Natural killer cell (primary cell): ENCODE results near the gene GULP1. TPM values are rescaled to one million over a fixed set of nuclear protein-coding genes. Genes with fewer than 3 reads are reported as not detected.

Experiments
- ATAC-seq, 3 donors: fragments of 150-1000 bp in 2 of 3; fragments of 200-7000 bp in 1 of 3; cut with Tn5 transposase; 1 replicate in 1 of 3; 2 replicates in 2 of 3; pipeline ENCODE4 v1.10.0; 2021; ENCODE audit warnings: mild to moderate bottlenecking in 2 of 3, moderate library complexity in 2 of 3
- DNase-seq, 2 donors: peaks; one replicate each; pipeline versions ENCODE4 v3.0.0 to v3.0.0-alpha.2; 2013 to 2021; ENCODE audit warnings: mixed read lengths in 1 of 2
- H3K27ac ChIP-seq: one replicate; pipeline ENCODE4 v1.5.1; 2013; ENCODE audit warnings: mild to moderate bottlenecking, low read length
- H3K27me3 ChIP-seq: one replicate; pipeline ENCODE4 v1.6.1; 2013; ENCODE audit warnings: low read length; ENCODE audit not compliant: control insufficient read depth, insufficient read depth
- H3K36me3 ChIP-seq: one replicate; pipeline ENCODE4 v1.6.1; 2013; ENCODE audit warnings: low read length; ENCODE audit not compliant: control insufficient read depth, insufficient read depth
- H3K4me1 ChIP-seq: one replicate; pipeline ENCODE4 v1.6.1; 2013; ENCODE audit warnings: low read length; ENCODE audit not compliant: control insufficient read depth, insufficient read depth
- H3K4me3 ChIP-seq: one replicate; pipeline ENCODE4 v1.5.1; 2013; ENCODE audit warnings: low read length
- H3K9me3 ChIP-seq: one replicate; pipeline ENCODE4 v1.6.1; 2013; ENCODE audit warnings: low read length; ENCODE audit not compliant: control insufficient read depth, insufficient read depth
- H3K27ac Mint-ChIP-seq, 2 donors: one replicate each; pipeline ENCODE4 v1.8.0; 2022; ENCODE audit warnings: mild to moderate bottlenecking in 2 of 2, mixed read lengths in 2 of 2, moderate library complexity in 1 of 2
- H3K27me3 Mint-ChIP-seq, 2 donors: one replicate each; pipeline ENCODE4 v1.8.0; 2022; ENCODE audit warnings: low read depth in 2 of 2, mixed read lengths in 2 of 2
- H3K36me3 Mint-ChIP-seq: one replicate; pipeline ENCODE4 v1.8.0; 2022; ENCODE audit warnings: mixed read lengths
- H3K4me1 Mint-ChIP-seq, 2 donors: one replicate each; pipeline ENCODE4 v1.8.0; 2022; ENCODE audit warnings: mixed read lengths in 2 of 2
- H3K4me3 Mint-ChIP-seq: one replicate; pipeline ENCODE4 v1.8.0; 2022; ENCODE audit warnings: mild to moderate bottlenecking, moderate library complexity, mixed read lengths
- H3K9me3 Mint-ChIP-seq, 2 donors: one replicate each; pipeline ENCODE4 v1.8.0; 2022; ENCODE audit warnings: mixed read lengths in 2 of 2
- WGBS: methylation state at CpG from one replicate; pipeline ENCODE4 v1.1.7; 2013; ENCODE audit warnings: missing lambda C conversion rate; ENCODE audit not compliant: insufficient coverage; 5-methylcytosine and 5-hydroxymethylcytosine counted together
- intact Hi-C: fragments of 100-400 bp; cut with micrococcal nuclease; formaldehyde crosslinking; loops from one replicate; pipeline ENCODE4 v1.14.2; 2022
- total RNA-seq, 4 donors: library from RNA; stranded (reverse); fragments of 120-200 nt in 1 of 4; gene quantifications; one replicate each; pipeline versions ENCODE4 v1.2.3 to v1.2.4, GENCODE V29; 2013 to 2022
- TF ChIP-seq, protein P1 (sequence below): fragments of 200-600 bp; IDR thresholded peaks from one replicate; pipeline ENCODE4 v1.8.0; 2022; ENCODE audit warnings: antibody characterized with exemption

GULP1 gene
- total RNA-seq, 3 donors from 2014 or later (not counting 1 experiment from before 2014, with no cell fraction given), result not detected

DNA sequence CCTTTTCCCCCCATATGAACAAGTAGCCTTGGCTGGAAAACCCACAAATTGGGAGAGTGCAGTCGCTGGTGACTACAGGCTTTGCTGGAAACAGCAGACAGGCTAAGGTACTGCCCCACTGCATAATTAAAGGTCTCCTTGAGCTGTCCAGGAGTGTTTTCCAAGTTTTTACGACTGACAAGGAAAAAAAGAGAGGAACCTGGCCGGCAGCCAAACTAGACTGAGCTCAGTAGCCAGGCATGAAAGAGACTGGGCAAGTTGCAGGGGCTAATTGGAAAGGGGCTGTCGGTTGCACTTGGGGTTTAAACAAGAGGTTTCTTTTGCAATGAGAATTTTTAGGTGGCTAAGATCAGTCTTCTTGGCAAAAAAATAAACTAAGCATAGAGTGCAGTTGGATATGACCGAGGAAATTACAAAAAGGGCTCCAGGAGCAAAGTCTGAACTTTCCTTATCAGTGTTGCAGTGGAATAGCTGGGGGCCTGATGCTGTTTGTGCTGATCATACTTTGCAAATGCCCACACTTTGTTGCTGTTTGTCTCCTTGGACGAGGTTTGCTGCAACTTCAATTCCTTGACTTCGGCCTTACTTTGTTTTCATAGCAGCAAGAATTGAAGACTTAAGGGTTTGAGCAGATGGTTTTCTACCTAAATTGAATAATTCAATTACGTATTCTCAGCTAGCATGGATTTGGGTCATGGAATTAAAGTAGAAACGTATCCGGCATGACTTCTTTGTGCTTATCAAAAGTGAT is 2.1 kb downstream of the GULP1 start:
- ATAC-seq (no peak), DNase-seq (no peak)
- H3K4me1 ChIP-seq, result no peaks in the 10 kb centered on the region
- H3K27ac ChIP-seq, result no peak overlapping the region
- H3K27me3 ChIP-seq, result peaks cover 4% of the 10 kb centered on the region
- H3K27ac Mint-ChIP-seq, result no peak overlapping the region
- intact Hi-C loops, result no loop called here
- WGBS, result 80% methylated on average over 10 of the region's 10 CpGs
- no peak overlapping the region for H3K4me3 ChIP-seq
- H3K4me1 Mint-ChIP-seq, result no peaks in the 10 kb centered on the region
- H3K36me3 Mint-ChIP-seq, result peaks cover 9% of the 10 kb centered on the region
- peaks cover 2 to 3% of the 10 kb centered on the region in 2 donors for H3K9me3 Mint-ChIP-seq
- H3K9me3 ChIP-seq, result peaks cover 9% of the 10 kb centered on the region
- no peaks in the 10 kb centered on the region for H3K36me3 ChIP-seq
- TF ChIP-seq, protein P1, sequence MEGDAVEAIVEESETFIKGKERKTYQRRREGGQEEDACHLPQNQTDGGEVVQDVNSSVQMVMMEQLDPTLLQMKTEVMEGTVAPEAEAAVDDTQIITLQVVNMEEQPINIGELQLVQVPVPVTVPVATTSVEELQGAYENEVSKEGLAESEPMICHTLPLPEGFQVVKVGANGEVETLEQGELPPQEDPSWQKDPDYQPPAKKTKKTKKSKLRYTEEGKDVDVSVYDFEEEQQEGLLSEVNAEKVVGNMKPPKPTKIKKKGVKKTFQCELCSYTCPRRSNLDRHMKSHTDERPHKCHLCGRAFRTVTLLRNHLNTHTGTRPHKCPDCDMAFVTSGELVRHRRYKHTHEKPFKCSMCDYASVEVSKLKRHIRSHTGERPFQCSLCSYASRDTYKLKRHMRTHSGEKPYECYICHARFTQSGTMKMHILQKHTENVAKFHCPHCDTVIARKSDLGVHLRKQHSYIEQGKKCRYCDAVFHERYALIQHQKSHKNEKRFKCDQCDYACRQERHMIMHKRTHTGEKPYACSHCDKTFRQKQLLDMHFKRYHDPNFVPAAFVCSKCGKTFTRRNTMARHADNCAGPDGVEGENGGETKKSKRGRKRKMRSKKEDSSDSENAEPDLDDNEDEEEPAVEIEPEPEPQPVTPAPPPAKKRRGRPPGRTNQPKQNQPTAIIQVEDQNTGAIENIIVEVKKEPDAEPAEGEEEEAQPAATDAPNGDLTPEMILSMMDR, result no peak
- H3K27me3 Mint-ChIP-seq, result peaks cover 13 to 20% of the 10 kb centered on the region in 2 donors
- H3K4me3 Mint-ChIP-seq, result no peak overlapping the region

DNA sequence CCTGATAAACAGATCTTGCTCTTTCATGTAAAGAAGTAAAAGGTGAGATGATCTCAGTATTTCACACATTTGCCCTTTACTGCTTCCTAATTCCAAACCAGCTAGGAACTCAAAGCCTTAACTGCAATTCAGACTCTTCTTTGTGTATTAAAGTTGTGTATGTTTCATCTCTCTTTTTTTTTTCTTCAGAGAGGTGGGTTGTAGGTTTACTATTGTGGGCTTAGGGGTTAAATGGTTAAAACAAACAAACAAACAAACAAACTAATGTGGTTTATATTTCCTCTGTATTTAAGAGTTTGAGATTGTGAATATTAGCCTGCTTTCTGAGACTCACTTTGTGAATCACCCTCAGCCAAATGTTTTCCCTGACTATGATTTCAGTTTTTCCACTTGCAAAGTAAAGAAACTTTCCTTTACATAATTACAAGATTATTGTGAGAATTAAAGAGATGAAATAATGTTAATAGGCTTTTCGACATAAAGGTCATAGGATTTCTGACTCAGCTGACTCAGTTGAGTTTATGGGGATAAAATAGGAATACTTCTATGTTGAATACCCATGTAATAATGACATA is 2.8 kb downstream of the GULP1 start:
- Mint-ChIP-seq H3K27me3 (peaks cover 13 to 20% of the 10 kb centered on the region in 2 donors), H3K36me3 (peaks cover 9% of the 10 kb centered on the region), H3K27ac (no peak overlapping the region), H3K9me3 (peaks cover 6% of the 10 kb centered on the region in 2 donors), H3K4me1 (no peaks in the 10 kb centered on the region), H3K4me3 (no peak overlapping the region)
- TF ChIP-seq, protein P1, result no peak
- peaks cover 4% of the 10 kb centered on the region for H3K27me3 ChIP-seq
- DNase-seq (no peak), ATAC-seq (no peak)
- no peaks in the 10 kb centered on the region for H3K36me3 ChIP-seq
- H3K4me3 ChIP-seq, result no peak overlapping the region
- intact Hi-C loops, result no loop called here
- no CpG with 5 or more reads among the region's 1 CpG for WGBS
- no peak overlapping the region for H3K27ac ChIP-seq
- H3K4me1 ChIP-seq, result no peaks in the 10 kb centered on the region
- H3K9me3 ChIP-seq, result peaks cover 9% of the 10 kb centered on the region

DNA sequence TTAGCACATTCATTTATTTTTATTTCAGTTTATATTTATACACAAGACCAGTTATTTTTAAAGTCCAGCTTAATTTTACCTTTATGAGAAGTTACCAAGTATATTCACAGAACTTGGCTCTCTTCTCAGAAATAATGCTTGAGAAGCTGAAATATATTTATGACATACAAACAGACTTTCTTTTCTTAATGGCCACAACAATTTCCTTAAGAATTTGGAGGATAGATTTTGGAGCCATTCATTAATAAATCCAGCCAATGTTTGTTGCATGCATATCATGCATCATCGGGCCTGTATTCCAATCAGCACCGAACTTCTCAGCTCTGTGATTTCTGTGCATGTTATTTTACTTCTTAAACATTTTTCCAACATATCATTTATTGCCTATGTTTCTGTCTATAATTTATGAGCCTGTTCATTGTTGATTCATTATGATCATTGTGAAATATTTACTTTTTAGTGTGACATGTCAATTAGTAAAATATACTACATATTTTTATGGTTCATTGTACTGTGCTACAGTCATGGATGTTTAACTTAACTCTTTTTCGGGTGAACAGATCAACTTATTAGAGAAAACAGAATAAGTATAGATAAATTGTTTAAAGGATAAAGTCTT is 3.5 kb downstream of the GULP1 start:
- Mint-ChIP-seq H3K27me3 (peaks cover 13 to 20% of the 10 kb centered on the region in 2 donors), H3K9me3 (peaks cover 6% of the 10 kb centered on the region in 2 donors), H3K4me3 (no peak overlapping the region), H3K27ac (no peak overlapping the region), H3K4me1 (no peaks in the 10 kb centered on the region), H3K36me3 (peaks cover 9% of the 10 kb centered on the region)
- Histone ChIP-seq H3K4me3 (no peak overlapping the region), H3K27me3 (peaks cover 4% of the 10 kb centered on the region), H3K27ac (no peak overlapping the region), H3K4me1 (no peaks in the 10 kb centered on the region), H3K36me3 (no peaks in the 10 kb centered on the region), H3K9me3 (peaks cover 9% of the 10 kb centered on the region)
- ATAC-seq (no peak), DNase-seq (no peak)
- intact Hi-C loops, result no loop called here
- TF ChIP-seq, protein P1, result no peak
- 100% methylated on average over 1 of the region's 3 CpGs for WGBS
